ENCODE data around the gene DMRTB1. TPM values are rescaled to one million over a fixed set of nuclear protein-coding genes. Genes with fewer than 3 reads are reported as not detected.

DMRTB1 gene
- total RNA-seq, 2 donors from 2014 or later: not detected

- no peaks in the 10 kb centered on the region for H3K9me3 Mint-ChIP-seq
- ATAC-seq (replicated peaks in 1 of 2): no peak
- DNase-seq: no peak
- H3K36me3 Mint-ChIP-seq (ENCODE audit: insufficient read depth in 2 of 2): no peaks in the 10 kb centered on the region
- no peaks in the 10 kb centered on the region for H3K4me1 Mint-ChIP-seq (ENCODE audit: low read depth)
- H3K27ac Mint-ChIP-seq: no peak overlapping the region
- no peak overlapping the region for H3K4me3 Mint-ChIP-seq
- no peaks in the 10 kb centered on the region for H3K27me3 Mint-ChIP-seq (ENCODE audit: low read depth)
These were observed 36.6 kb downstream of the DMRTB1 start for GRCh38 chr1:53495633-53496345.

GRCh38 chr1:53498555-53499131 is 39.4 kb downstream of the DMRTB1 start:
- no peaks in the 10 kb centered on the region for H3K36me3 Mint-ChIP-seq (ENCODE audit: insufficient read depth in 2 of 2)
- DNase-seq (no peak), ATAC-seq (replicated peaks in 1 of 2) (no peak)
- H3K4me1 Mint-ChIP-seq (ENCODE audit: low read depth): no peaks in the 10 kb centered on the region
- no peaks in the 10 kb centered on the region for H3K9me3 Mint-ChIP-seq
- H3K4me3 Mint-ChIP-seq: no peak overlapping the region
- no peak overlapping the region for H3K27ac Mint-ChIP-seq
- no peaks in the 10 kb centered on the region for H3K27me3 Mint-ChIP-seq (ENCODE audit: low read depth)

DNA sequence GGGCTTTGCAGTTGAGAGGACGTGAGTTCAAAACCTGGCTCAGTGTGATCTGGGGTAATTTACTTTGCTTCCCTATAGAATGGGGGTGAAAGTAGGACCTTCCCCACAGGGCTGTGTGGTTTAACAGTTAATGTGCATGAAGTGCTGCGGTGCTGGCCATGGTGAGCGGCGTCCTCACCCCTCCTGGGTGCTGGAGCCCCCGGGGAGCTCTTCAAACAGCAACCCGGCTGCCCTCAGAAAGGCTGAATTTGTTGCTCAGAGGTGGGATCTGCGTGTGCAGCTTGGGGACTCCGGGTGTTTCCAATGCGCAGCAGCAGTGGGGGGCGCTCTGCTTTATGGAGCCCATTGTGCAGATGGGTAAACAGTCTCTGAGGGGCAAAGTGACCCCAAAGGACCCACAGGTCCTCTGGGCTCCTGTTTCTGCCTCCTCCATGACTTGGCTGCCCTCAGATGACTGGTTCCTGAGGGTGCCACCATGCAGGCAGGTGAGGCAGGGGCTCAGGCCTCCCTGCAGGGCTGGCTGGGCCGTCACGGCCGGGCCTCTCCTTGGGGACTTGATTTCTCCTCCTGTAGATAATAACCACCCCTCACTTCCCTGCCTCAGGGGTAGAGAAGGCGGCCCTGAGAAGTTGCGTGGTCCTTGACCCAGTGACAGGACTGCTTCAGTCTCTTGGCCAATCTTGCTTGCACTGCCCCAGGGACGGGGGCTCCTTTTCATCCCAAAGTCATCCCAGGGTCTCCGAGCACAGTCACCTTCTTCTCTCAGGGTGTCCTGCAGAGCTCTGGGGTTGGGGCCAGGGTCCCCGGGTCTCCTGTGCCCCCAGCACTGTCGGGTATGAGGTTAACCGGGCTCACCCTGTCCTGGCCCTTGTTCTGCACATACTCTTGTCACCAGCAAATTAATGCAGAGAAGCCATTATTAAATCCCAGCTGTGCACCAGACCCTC is 40.3 kb downstream of the DMRTB1 start:
- no peaks in the 10 kb centered on the region for H3K9me3 Mint-ChIP-seq
- H3K4me1 Mint-ChIP-seq (ENCODE audit: low read depth): no peaks in the 10 kb centered on the region
- no peak for ATAC-seq (replicated peaks in 1 of 2)
- H3K27ac Mint-ChIP-seq: no peak overlapping the region
- no peaks in the 10 kb centered on the region for H3K27me3 Mint-ChIP-seq (ENCODE audit: low read depth)
- no peaks in the 10 kb centered on the region for H3K36me3 Mint-ChIP-seq (ENCODE audit: insufficient read depth in 2 of 2)
- no peak overlapping the region for H3K4me3 Mint-ChIP-seq
- DNase-seq: no peak

GRCh38 chr1:53500204-53501064 is 41.2 kb downstream of the DMRTB1 start:
- H3K27ac Mint-ChIP-seq: no peak overlapping the region
- H3K4me3 Mint-ChIP-seq: no peak overlapping the region
- no peak for ATAC-seq (replicated peaks in 1 of 2)
- no peaks in the 10 kb centered on the region for H3K36me3 Mint-ChIP-seq (ENCODE audit: insufficient read depth in 2 of 2)
- no peaks in the 10 kb centered on the region for H3K9me3 Mint-ChIP-seq
- no peaks in the 10 kb centered on the region for H3K4me1 Mint-ChIP-seq (ENCODE audit: low read depth)
- no peaks in the 10 kb centered on the region for H3K27me3 Mint-ChIP-seq (ENCODE audit: low read depth)
- no peak for DNase-seq

- no peak for DNase-seq
- no peak overlapping the region for H3K27ac Mint-ChIP-seq
- no peaks in the 10 kb centered on the region for H3K27me3 Mint-ChIP-seq (ENCODE audit: low read depth)
- no peak for ATAC-seq (replicated peaks in 1 of 2)
- H3K4me1 Mint-ChIP-seq (ENCODE audit: low read depth): no peaks in the 10 kb centered on the region
- H3K36me3 Mint-ChIP-seq (ENCODE audit: insufficient read depth in 2 of 2): no peaks in the 10 kb centered on the region
- no peak overlapping the region for H3K4me3 Mint-ChIP-seq
- H3K9me3 Mint-ChIP-seq: no peaks in the 10 kb centered on the region
These were observed 42.1 kb downstream of the DMRTB1 start for GRCh38 chr1:53501065-53502005.

DNA sequence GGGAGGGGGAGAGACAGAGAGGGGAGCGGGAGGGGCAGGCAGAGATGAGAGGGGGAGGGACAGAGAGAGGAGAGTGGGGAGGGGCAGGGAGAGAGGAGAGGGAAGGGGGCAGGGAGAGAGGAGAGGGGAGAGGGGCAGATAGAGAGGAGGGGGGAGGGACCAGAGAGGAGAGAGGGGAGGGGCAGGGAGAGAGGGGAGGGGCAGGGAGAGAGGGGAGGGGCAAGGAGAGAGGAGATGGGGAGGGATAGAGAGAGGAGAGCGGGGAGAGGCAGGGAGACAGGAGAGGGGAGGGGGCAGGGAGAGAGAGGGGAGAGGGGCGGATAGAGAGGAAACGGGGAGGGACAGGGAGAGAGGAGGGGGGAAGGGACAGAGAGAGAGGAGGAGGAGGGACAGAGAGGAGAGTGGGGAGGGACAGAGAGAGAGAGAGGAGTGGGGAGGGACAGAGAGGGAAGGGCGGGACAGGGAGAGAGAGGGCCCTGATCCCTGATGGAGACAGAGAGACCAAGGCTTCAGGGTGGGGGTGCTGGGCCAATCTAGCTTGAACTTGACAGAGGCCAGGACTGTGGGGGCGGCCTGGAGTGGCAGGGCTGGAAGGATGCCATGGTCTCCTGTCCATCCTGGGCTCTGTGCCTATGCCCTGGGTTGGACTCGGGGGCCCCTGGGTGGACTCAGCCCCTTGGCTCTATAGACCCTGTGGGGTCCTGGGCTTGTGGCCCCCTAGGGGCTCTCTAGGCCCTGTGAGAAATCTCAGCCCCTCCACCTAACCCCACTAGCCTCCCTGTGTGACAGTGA is 43.6 kb downstream of the DMRTB1 start:
- DNase-seq: no peak
- Mint-ChIP-seq H3K36me3 (ENCODE audit: insufficient read depth in 2 of 2) (no peaks in the 10 kb centered on the region), H3K9me3 (no peaks in the 10 kb centered on the region), H3K4me1 (ENCODE audit: low read depth) (no peaks in the 10 kb centered on the region), H3K27ac (no peak overlapping the region), H3K4me3 (no peak overlapping the region), H3K27me3 (ENCODE audit: low read depth) (no peaks in the 10 kb centered on the region)
- no peak for ATAC-seq (replicated peaks in 1 of 2)

- Mint-ChIP-seq H3K4me1 (ENCODE audit: low read depth) (no peaks in the 10 kb centered on the region), H3K36me3 (ENCODE audit: insufficient read depth in 2 of 2) (no peaks in the 10 kb centered on the region), H3K27ac (no peak overlapping the region), H3K4me3 (no peak overlapping the region), H3K27me3 (ENCODE audit: low read depth) (no peaks in the 10 kb centered on the region), H3K9me3 (no peaks in the 10 kb centered on the region)
- DNase-seq (no peak), ATAC-seq (replicated peaks in 1 of 2) (no peak)
These were observed 44.4 kb downstream of the DMRTB1 start for GRCh38 chr1:53503433-53504217.

DNA sequence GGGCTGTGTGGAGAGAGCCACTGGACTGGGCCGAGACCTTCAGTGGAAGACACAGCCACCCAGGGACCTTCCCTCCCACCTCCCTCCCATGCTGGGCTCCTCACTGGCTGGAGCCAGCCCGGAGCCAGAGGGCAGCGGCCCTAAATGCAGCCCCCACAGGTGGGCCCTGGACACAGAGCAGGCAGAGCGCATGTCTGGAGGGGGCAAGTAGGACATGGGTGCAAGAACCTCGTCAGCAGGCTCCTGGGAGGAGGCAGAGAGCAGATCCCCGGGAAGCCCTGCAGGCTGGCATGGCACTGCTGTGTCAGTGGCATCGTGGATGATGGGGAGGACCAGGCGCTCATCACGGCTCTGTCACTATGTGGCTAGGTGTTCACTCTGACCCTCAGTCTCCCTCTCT is 45.7 kb downstream of the DMRTB1 start:
- no peak overlapping the region for H3K4me3 Mint-ChIP-seq
- H3K4me1 Mint-ChIP-seq (ENCODE audit: low read depth): no peaks in the 10 kb centered on the region
- H3K27ac Mint-ChIP-seq: no peak overlapping the region
- no peaks in the 10 kb centered on the region for H3K36me3 Mint-ChIP-seq (ENCODE audit: insufficient read depth in 2 of 2)
- H3K9me3 Mint-ChIP-seq: no peaks in the 10 kb centered on the region
- DNase-seq (no peak), ATAC-seq (replicated peaks in 1 of 2) (no peak)
- no peaks in the 10 kb centered on the region for H3K27me3 Mint-ChIP-seq (ENCODE audit: low read depth)

- DNase-seq (no peak), ATAC-seq (replicated peaks in 1 of 2) (no peak)
- no peak overlapping the region for H3K27ac Mint-ChIP-seq
- H3K9me3 Mint-ChIP-seq: no peaks in the 10 kb centered on the region
- no peaks in the 10 kb centered on the region for H3K27me3 Mint-ChIP-seq (ENCODE audit: low read depth)
- H3K4me1 Mint-ChIP-seq (ENCODE audit: low read depth): no peaks in the 10 kb centered on the region
- H3K36me3 Mint-ChIP-seq (ENCODE audit: insufficient read depth in 2 of 2): no peaks in the 10 kb centered on the region
- no peak overlapping the region for H3K4me3 Mint-ChIP-seq
These were observed 46.2 kb downstream of the DMRTB1 start for GRCh38 chr1:53505401-53505800.

GRCh38 chr1:53505891-53506290 is 46.7 kb downstream of the DMRTB1 start:
- no peaks in the 10 kb centered on the region for H3K36me3 Mint-ChIP-seq (ENCODE audit: insufficient read depth in 2 of 2)
- no peaks in the 10 kb centered on the region for H3K9me3 Mint-ChIP-seq
- H3K27me3 Mint-ChIP-seq (ENCODE audit: low read depth): no peaks in the 10 kb centered on the region
- ATAC-seq (replicated peaks in 1 of 2) (no peak), DNase-seq (no peak)
- H3K4me1 Mint-ChIP-seq (ENCODE audit: low read depth): no peaks in the 10 kb centered on the region
- no peak overlapping the region for H3K4me3 Mint-ChIP-seq
- no peak overlapping the region for H3K27ac Mint-ChIP-seq

All from activated T-cell treated with anti-CD3 and anti-CD28 coated beads, Interleukin-2, amount 50 U/mL, for 72 hours (primary cell).